HCEC 1CT (cell line): Measurements from ENCODE around the gene C1orf74.

Experiments used
- DNase-seq: peaks from one replicate; pipeline ENCODE4 v3.0.0-alpha.2; 2017

Gene C1orf74

GRCh38 chr1:209741889-209742288, 42.5 kb downstream of the C1orf74 start:
- DNase-seq = no peak

GRCh38 chr1:209741193-209741592, 43.2 kb downstream of the C1orf74 start:
- DNase-seq = no peak

GRCh38 chr1:209738270-209738669, 46.1 kb downstream of the C1orf74 start:
- no peak for DNase-seq

GRCh38 chr1:209737118-209737505, 47.2 kb downstream of the C1orf74 start:
- no peak for DNase-seq

- DNase-seq = no peak
These were observed 47.8 kb downstream of the C1orf74 start for GRCh38 chr1:209736490-209737117.

- DNase-seq = peak; percentile 41
These were observed 50.8 kb downstream of the C1orf74 start for GRCh38 chr1:209733409-209734192.

- no peak for DNase-seq
These were observed 51.6 kb downstream of the C1orf74 start for GRCh38 chr1:209732725-209733124.

- no peak for DNase-seq
These were observed 54.9 kb downstream of the C1orf74 start for GRCh38 chr1:209729436-209729835.
